ENCODE measurements around the gene RPE.

The RPE gene

DNA sequence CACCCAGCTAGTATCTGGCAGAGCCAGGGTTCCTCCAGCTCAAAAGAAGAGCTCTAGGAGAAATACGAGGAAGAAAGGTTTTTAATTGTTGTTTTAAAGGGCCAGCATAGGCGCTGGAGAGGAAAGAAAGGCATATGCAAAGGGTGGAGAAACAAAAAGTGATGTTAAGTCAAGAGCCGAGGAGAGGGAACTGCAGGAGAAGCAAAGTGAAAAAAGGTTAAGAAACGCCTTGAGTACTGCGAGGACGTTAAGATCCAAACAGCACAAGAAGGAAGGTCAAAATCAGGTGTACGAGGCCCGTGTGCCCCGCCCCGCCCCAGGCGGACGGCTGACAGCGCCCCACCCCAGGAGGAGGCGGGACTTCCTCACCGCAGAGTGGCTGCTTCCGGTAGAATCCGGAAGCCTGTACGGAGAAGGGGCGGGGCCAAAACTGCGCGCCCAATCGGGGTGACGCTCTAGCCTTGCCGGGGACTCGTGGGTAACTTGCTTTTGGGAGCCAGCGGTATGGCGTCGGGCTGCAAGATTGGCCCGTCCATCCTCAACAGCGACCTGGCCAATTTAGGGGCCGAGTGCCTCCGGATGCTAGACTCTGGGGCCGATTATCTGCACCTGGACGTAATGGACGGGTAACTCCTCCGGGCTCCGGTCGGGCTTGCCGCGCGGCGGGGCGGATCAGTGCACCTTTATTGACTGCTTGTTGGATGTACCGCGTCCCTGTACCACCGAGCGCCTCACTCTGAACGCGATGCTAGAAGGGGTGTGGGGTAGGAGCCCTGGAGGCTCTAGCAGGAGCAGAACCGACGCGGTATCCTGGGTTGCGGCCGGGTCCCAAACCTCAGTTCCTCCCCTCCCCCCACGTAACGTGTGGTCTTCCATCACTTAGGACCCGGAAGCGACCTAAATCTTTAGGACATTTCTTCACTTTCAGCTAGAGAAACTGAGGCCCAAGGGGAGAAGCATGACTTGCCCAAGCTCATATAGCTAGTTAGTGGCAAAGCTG is at the start of gene RPE:
Gene RPE (plus strand): TSS at position 481 of the 1,000 bp plus-strand sequence. CDS start 24 bp downstream, at position 505.
- DNase-seq: peak; percentile 94

DNA sequence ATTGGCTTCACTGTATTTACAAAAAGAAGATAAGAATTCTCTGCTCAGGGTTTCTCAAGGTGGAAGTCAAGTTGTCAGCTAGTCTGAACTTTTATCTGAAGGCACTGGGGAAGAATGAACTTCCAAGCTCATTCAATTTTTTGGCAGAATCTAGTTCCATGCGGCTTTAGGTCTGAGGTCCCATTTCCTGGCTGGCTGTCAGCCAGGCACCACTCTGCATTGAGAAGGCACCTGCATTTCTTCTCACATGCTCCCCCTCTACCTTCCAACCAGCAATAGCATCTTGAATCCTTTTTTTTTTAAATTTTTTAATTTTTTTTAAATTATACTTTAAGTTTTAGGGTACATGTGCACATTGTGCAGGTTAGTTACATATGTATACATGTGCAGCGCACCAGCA is 46.2 kb upstream of the RPE start:
- DNase-seq: no peak

DNA sequence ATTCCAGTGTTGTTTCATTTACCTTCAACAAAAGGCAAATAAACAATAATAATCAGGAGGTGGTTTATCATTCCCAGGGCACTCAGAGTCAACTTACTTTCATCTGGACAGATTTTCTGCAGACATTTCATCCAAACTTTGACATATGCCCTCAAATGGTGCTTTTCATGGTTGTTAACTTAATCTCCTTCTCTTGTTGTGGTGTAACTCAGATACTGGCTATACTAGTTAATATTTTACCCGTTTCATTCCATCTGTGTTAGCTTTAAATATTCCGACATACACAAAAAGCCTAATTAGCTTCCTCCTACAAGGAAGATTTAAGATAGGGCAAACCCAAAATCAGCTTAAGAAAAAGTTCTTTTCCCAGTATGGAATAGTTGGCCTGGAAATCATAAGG is 44.4 kb upstream of the RPE start:
- no peak for DNase-seq

- DNase-seq: no peak
These were observed 42.4 kb upstream of the RPE start for GRCh38 chr2:209960045-209960444.

- peak; percentile 79 for DNase-seq
These were observed 41.5 kb upstream of the RPE start for GRCh38 chr2:209960676-209961630.

DNA sequence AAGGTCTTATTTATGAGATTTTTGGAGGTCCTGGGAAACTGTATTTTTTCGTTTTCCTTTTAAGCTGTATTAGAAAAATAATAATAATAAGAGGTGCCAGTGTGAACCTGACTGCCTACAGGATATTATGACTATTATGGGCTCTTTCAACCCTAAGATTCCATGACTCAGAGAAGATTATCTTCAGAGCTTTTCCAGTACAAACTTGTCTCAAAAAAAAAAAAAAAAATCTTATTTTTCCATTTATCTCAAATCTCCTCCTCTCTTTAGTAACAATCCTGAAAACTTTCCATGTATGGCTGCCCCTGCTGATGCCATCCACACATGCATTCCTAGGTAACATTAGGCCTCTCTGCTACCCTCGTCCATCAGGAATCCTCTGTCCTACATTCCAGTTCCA is 36.7 kb upstream of the RPE start:
- no peak for DNase-seq

GRCh38 chr2:209969692-209970091 is 32.7 kb upstream of the RPE start:
- no peak for DNase-seq

DNA sequence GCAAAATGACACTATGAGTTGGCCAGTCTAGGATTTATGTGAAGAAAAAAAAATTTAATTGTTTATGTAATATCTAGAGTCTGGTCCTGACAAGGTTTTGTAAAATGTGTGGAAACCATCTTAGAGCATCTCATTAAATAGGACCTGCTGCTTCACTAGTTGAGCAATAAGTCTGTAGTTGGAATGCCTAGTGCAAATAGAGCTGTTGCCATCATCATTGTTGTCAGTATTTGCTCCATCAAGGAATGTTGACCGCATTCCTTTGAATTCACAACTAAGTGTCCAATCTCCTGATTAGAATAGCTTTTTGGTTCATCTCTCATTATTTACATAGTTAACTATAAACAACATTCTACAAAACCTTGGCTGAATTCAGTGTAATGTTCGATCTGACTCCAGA is 32.2 kb upstream of the RPE start:
- DNase-seq: no peak

DNA sequence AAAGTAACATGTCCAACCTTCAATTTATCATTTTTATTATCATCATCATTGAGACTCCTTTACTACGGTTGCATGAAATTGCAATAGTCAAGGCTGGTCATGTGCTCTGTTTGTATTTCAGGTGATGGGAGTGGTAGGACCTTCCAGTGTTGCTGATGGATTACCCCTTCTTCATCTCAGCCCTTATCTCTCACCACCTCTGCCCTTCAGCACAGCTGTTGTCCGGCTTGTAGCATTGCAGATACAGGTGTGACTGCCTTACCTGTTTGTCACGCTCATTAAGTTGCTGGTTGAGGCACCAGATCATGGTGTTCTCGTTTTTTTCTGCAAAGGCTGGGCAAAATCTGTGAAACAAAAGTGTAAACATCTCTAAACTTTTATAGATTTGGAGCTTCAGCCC is 31.7 kb upstream of the RPE start:
- no peak for DNase-seq

- no peak for DNase-seq
These were observed 29.1 kb upstream of the RPE start for GRCh38 chr2:209973328-209973727.

DNA sequence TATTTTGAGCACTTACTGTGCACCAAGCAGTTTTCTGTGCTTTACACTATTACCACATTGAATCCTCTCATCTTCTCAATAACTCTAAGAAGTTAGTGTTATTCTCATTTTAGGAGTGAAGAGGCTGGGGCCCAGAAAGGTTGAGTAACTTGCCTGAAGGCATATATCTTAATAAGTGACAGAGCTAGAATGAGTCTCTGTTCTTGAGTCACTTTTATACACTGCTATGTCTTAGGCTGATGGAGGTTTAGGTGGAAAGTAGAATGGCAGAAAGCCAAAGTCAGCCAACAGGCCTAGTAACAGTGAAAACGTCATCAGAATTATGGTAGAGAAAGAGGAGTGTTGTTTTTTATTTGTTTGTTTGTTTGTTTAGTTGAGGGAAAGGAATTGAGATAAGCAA is 27.9 kb upstream of the RPE start:
- DNase-seq: no peak

GRCh38 chr2:209976698-209977385 is 25.6 kb upstream of the RPE start:
- no peak for DNase-seq

GRCh38 chr2:209977386-209978239 is 24.8 kb upstream of the RPE start:
- DNase-seq: peak; percentile 28

DNA sequence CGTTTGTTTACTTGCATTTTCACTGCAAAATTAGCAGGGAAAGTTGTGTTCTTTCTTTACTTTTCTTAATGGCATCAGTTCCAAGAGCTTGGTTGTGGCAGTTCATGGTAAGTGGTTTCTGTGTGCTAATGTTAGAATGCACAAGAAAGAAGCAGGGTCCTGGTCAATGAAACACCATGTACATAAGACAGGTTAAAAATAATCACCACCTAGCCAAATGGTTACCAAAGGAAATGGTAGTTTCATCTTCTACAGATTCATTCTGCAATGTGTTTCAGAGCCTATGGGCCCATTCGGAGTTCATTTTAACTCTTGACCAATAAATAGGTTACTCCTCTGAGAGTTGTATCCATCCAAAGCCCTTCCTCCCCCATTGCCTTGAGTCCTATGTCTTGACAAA is 18.1 kb upstream of the RPE start:
- no peak for DNase-seq

GRCh38 chr2:209985874-209986273 is 16.6 kb upstream of the RPE start:
- no peak for DNase-seq

DNA sequence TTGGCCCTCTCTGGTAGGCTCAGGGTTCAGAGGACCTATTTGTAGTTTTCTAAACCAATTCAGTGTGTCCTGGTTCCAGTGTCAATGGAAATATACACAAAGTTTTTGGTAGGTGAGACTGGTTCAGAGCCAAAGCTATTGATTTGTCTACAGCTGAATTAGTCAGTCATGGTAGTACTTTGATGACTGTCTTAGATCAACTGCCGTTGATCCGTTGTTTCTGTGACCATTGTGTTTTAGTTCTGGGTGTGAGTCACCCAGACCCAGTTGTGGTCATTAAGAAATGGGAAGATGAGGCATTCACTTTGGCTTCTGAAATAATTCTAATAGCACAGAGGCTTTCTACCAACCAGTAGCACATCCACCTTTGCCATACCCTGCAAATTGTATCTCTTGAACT is 16.0 kb upstream of the RPE start:
- DNase-seq: no peak

DNA sequence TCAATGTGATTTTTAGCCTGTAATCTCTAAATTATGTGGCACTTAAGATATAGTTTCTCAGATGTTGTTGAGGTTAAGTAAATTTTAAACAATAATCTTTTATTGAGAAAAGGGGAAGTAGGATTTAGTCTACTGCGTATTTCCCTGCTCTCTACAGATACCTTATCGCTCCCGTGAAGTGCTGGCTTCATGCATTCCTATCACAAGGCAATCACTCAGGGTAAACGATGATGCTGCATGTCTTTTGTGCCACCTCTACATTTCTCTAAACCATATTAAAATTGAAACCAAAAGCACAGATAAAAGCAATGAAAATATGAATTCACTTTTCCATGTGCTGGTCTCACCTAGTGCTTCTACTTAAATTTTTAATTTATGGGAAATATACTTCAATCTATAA is 14.4 kb upstream of the RPE start:
- DNase-seq: no peak

DNA sequence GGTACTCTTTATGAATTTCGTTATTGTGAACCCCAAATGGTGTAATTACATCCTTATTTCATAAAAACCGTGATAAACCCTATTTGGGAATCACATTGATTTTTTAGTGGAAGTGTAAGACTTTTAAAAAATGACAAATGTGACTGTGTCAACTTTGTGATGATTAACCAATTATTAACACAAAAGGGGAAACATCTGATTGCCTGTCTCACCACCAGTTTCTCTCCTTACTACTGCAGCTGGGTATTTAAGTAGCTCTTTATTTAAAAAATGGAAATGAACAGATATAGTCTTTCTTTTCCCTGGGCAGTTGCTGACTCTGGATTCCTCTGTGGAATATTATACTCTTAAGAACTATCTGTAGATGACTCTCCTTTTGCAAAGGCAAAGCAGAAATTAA is 11.6 kb upstream of the RPE start:
- DNase-seq: no peak

- DNase-seq: no peak
These were observed 8.5 kb upstream of the RPE start for GRCh38 chr2:209993968-209994367.

DNA sequence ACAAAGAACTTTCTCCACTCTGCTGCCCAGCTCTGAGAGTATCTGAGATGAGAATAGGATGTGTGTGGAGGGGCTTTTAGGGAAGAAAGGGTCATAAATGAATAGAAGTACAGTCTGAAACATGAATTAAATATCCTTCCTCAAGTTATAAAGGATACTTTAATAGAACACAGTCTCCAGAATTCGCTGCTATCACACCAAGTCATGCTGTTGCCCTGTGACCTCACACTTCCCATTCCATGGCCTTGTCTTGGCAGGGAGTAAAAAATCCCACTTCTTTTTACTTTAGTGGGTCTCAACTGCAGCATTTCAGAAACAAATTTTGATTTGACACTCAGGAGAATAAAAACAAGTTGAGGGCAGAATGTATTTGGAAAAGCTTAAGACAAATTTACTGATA is 3.8 kb upstream of the RPE start:
- DNase-seq: no peak

GRCh38 chr2:210000464-210001324 is 1.7 kb upstream of the RPE start:
- no peak for DNase-seq

Measured in NCI-H1694 (cell line).